NCI-H2081 (cell line): ENCODE measurements around the gene DTX2.
"Not testable (repeated sequence)": the region's sequence is repeated elsewhere in the genome, so short reads cannot be mapped to it uniquely, and the experiment has no call there.

ENCODE experiments used
- DNase-seq, 2 experiments: peaks; one replicate each; lab custom pipeline; 2025; lab: John Stamatoyannopoulos, UW

Gene DTX2

GRCh38 chr7:76511911-76512885, 50.7 kb downstream of the DTX2 start:
- not testable (repeated sequence) for DNase-seq

GRCh38 chr7:76512941-76513816, 51.7 kb downstream of the DTX2 start:
- DNase-seq = no peak

GRCh38 chr7:76513817-76514799, 52.6 kb downstream of the DTX2 start:
- DNase-seq = no peak

- no peak for DNase-seq
Observed at GRCh38 chr7:76514926-76515771, 53.6 kb downstream of the DTX2 start.

- no peak for DNase-seq
Observed at GRCh38 chr7:76515999-76516443, 54.5 kb downstream of the DTX2 start.

- DNase-seq = not testable (repeated sequence)
Observed at GRCh38 chr7:76516932-76517331, 55.4 kb downstream of the DTX2 start.

- not testable (repeated sequence) for DNase-seq
Observed at GRCh38 chr7:76526183-76526582, 64.7 kb downstream of the DTX2 start.

- DNase-seq = not testable (repeated sequence)
Observed at GRCh38 chr7:76531643-76532042, 70.1 kb downstream of the DTX2 start.

GRCh38 chr7:76543197-76543596, 81.7 kb downstream of the DTX2 start, which contains the start of gene SPDYE16:
SPDYE16 (minus strand) TSS chr7:76543297; CDS start chr7:76541459, 1,838 bp downstream.
- not testable (repeated sequence) for DNase-seq

GRCh38 chr7:76549025-76549854, 87.7 kb downstream of the DTX2 start:
- DNase-seq = peak; percentile 79 to 90

- not testable (repeated sequence) for DNase-seq
Observed at GRCh38 chr7:76549855-76550248, 88.3 kb downstream of the DTX2 start.

- DNase-seq = not testable (repeated sequence)
Observed at GRCh38 chr7:76551992-76552391, 90.5 kb downstream of the DTX2 start.
